ENCODE measurements around the gene CCDC14. TPM values are rescaled to one million over a fixed set of nuclear protein-coding genes. Genes with fewer than 3 reads are reported as not detected.

CCDC14 gene
- total and polyA plus RNA-seq, 2 experiments from 2014 or later, result 12.4 to 47.3 TPM

DNA sequence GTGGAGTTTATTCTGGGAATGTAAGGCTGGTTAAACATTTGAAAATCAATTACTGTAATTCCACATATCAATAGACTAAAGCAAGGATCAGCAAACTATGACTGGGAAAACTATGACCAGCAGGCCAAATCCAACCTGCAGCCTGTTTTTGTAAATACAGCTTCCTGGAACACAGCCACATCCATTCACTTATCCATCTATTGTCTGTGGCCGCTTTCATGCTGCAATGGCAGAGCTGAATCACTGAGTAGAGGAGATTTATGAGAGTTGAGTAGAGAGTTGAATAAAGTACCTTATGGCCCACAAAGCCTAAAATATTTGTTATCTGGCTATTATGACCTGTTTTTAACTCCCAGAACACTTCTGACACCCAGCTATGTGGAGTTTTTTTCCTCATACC, 89.1 kb downstream of the CCDC14 start:
- Histone ChIP-seq H3K79me2 (no peaks in the 10 kb centered on the region), H2AFZ (no peak overlapping the region), H3K4me1 (ENCODE audit: insufficient read depth) (no peaks in the 10 kb centered on the region), H3K9me3 (ENCODE audit: low read depth) (no peaks in the 10 kb centered on the region), H4K20me1 (ENCODE audit: insufficient read depth, poor library complexity, severe bottlenecking) (no peaks in the 10 kb centered on the region), H3K36me3 (replicated peaks; ENCODE audit: insufficient read depth, low read depth) (no peaks in the 10 kb centered on the region), H3K4me3 (no peak overlapping the region), H3K27ac (no peak overlapping the region), H3K4me2 (no peak overlapping the region), H3K27me3 (no peaks in the 10 kb centered on the region), H3K9me2 (replicated peaks; ENCODE audit: insufficient read depth) (no peaks in the 10 kb centered on the region)
- no peak for DNase-seq (ENCODE audit: low spot score)
- TF ChIP-seq, protein P1, sequence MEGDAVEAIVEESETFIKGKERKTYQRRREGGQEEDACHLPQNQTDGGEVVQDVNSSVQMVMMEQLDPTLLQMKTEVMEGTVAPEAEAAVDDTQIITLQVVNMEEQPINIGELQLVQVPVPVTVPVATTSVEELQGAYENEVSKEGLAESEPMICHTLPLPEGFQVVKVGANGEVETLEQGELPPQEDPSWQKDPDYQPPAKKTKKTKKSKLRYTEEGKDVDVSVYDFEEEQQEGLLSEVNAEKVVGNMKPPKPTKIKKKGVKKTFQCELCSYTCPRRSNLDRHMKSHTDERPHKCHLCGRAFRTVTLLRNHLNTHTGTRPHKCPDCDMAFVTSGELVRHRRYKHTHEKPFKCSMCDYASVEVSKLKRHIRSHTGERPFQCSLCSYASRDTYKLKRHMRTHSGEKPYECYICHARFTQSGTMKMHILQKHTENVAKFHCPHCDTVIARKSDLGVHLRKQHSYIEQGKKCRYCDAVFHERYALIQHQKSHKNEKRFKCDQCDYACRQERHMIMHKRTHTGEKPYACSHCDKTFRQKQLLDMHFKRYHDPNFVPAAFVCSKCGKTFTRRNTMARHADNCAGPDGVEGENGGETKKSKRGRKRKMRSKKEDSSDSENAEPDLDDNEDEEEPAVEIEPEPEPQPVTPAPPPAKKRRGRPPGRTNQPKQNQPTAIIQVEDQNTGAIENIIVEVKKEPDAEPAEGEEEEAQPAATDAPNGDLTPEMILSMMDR (IDR thresholded peaks at IDR 0.05; ENCODE audit: poor library complexity), result no peak
- no peak for TF ChIP-seq EZH2phosphoT487 (IDR thresholded peaks at IDR 0.05; ENCODE audit: low read depth, severe bottlenecking, unreplicated experiment)
- TF ChIP-seq EZH2 (IDR thresholded peaks at IDR 0.05; ENCODE audit: borderline replicate concordance), result no peak
- 71% methylated on average over 1 of the region's 1 CpG for WGBS (ENCODE audit: low lambda C conversion rate, missing lambda C conversion rate)

- Histone ChIP-seq H3K79me2 (no peaks in the 10 kb centered on the region), H3K36me3 (replicated peaks; ENCODE audit: insufficient read depth, low read depth) (no peaks in the 10 kb centered on the region), H3K9me2 (replicated peaks; ENCODE audit: insufficient read depth) (no peaks in the 10 kb centered on the region), H3K4me1 (ENCODE audit: insufficient read depth) (no peaks in the 10 kb centered on the region), H3K27ac (no peak overlapping the region), H3K27me3 (no peaks in the 10 kb centered on the region), H2AFZ (no peak overlapping the region), H3K4me2 (no peak overlapping the region), H4K20me1 (ENCODE audit: insufficient read depth, poor library complexity, severe bottlenecking) (no peaks in the 10 kb centered on the region), H3K9me3 (ENCODE audit: low read depth) (no peaks in the 10 kb centered on the region), H3K4me3 (no peak overlapping the region)
- 92% methylated on average over 1 of the region's 1 CpG for WGBS (ENCODE audit: low lambda C conversion rate, missing lambda C conversion rate)
- no peak for DNase-seq (ENCODE audit: low spot score)
- TF ChIP-seq EZH2phosphoT487 (IDR thresholded peaks at IDR 0.05; ENCODE audit: low read depth, severe bottlenecking, unreplicated experiment), result no peak
Observed at GRCh38 chr3:123870033-123870432, 91.0 kb downstream of the CCDC14 start.

GRCh38 chr3:123869165-123869564, 91.9 kb downstream of the CCDC14 start:
- no peaks in the 10 kb centered on the region for H3K9me2 ChIP-seq (replicated peaks; ENCODE audit: insufficient read depth)
- H3K27ac ChIP-seq, result no peak overlapping the region
- H3K9me3 ChIP-seq (ENCODE audit: low read depth), result no peaks in the 10 kb centered on the region
- no peak for DNase-seq (ENCODE audit: low spot score)
- 78% methylated on average over 1 of the region's 1 CpG for WGBS (ENCODE audit: low lambda C conversion rate, missing lambda C conversion rate)
- H3K4me3 ChIP-seq, result no peak overlapping the region
- no peaks in the 10 kb centered on the region for H3K36me3 ChIP-seq (replicated peaks; ENCODE audit: insufficient read depth, low read depth)
- H3K4me2 ChIP-seq, result no peak overlapping the region
- TF ChIP-seq EZH2phosphoT487 (IDR thresholded peaks at IDR 0.05; ENCODE audit: low read depth, severe bottlenecking, unreplicated experiment) (no peak), EZH2 (IDR thresholded peaks at IDR 0.05; ENCODE audit: borderline replicate concordance) (no peak)
- TF ChIP-seq, protein P1 (IDR thresholded peaks at IDR 0.05; ENCODE audit: poor library complexity), result no peak
- no peak overlapping the region for H2AFZ ChIP-seq
- no peaks in the 10 kb centered on the region for H3K79me2 ChIP-seq
- H4K20me1 ChIP-seq (ENCODE audit: insufficient read depth, poor library complexity, severe bottlenecking), result no peaks in the 10 kb centered on the region
- no peaks in the 10 kb centered on the region for H3K27me3 ChIP-seq
- no peaks in the 10 kb centered on the region for H3K4me1 ChIP-seq (ENCODE audit: insufficient read depth)

DNA sequence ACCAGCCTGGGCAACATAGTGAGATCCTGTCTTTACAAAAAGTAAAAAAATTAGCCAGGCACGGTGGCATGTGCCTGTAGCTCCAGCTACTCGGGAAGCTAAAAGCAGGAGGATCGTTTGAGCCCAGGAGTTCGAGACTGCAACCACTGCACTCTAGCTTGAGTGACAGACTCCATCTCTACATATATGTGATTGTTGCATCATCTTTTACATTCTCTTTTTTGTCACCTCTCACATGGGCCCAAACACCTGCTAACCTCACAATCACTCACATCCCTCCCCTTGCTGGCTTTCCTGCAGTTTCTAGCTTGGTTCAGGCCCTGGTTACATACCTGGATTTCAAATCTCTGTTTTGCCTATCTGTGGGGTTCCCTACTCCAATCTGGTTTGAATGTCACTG, 96.3 kb downstream of the CCDC14 start:
- Histone ChIP-seq H3K27me3 (no peaks in the 10 kb centered on the region), H3K9me3 (ENCODE audit: low read depth) (no peaks in the 10 kb centered on the region), H3K36me3 (replicated peaks; ENCODE audit: insufficient read depth, low read depth) (no peaks in the 10 kb centered on the region), H3K4me3 (no peak overlapping the region), H4K20me1 (ENCODE audit: insufficient read depth, poor library complexity, severe bottlenecking) (no peaks in the 10 kb centered on the region), H2AFZ (no peak overlapping the region), H3K9me2 (replicated peaks; ENCODE audit: insufficient read depth) (no peaks in the 10 kb centered on the region), H3K27ac (no peak overlapping the region), H3K4me2 (no peak overlapping the region), H3K4me1 (ENCODE audit: insufficient read depth) (no peaks in the 10 kb centered on the region), H3K79me2 (no peaks in the 10 kb centered on the region)
- 92% methylated on average over 4 of the region's 4 CpGs for WGBS (ENCODE audit: low lambda C conversion rate, missing lambda C conversion rate)
- no peak for TF ChIP-seq EZH2 (IDR thresholded peaks at IDR 0.05; ENCODE audit: borderline replicate concordance)
- no peak for DNase-seq (ENCODE audit: low spot score)

Other genes with a start within 250 kb of the CCDC14 start
- gene MYLK, start 76.9 kb downstream of the CCDC14 start, total RNA-seq, result 17.7 and 27.1 TPM in 2 replicates
- gene MYLK, start 76.9 kb downstream of the CCDC14 start, polyA plus RNA-seq, result 13.1 and 17.1 TPM in 2 replicates
- gene ROPN1, start 30.9 kb upstream of the CCDC14 start, total RNA-seq, result not detected in 2 replicates
- not detected in 2 replicates for gene ROPN1, start 30.9 kb upstream of the CCDC14 start, polyA plus RNA-seq
- 29.3 and 42.2 TPM in 2 replicates for gene KALRN, start 72.1 kb upstream of the CCDC14 start, total RNA-seq
- 22.9 and 26.0 TPM in 2 replicates for gene KALRN, start 72.1 kb upstream of the CCDC14 start, polyA plus RNA-seq